ENCODE measurements around the gene SMPD3.
A peak's percentile ranks its signal among the peaks of the same experiment; 100 is the strongest.

SMPD3 gene

DNA sequence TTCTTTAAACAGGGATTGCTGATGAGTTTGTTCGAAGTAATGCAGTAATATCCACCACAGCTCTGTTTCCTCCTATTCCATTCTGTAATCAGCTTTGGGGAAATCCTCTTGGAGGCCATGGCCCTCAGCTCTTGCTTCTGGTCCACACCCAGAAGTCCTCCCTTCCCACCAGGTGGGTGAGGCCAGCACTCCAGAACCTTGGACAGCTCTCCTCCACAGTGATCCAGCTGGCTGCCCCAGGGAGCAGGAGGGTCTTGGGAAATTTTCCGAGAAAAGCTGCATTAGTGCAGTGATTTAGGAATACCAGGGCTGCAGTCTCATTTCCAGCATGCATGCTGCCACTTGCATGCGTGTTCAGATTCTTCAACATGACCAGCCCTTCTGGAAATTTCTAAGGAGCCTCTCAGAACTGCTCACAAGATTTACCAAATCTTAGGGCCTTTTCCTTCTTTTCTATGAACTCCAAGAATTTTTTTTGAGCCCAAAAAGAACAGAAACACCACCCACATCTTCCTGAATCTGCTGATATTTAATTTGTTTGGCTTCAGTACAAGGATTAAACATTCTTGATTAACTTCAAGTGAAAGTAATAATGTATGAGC lies 4.2 kb downstream of the SMPD3 start:
- Mint-ChIP-seq H3K4me3 (no peak overlapping the region), H3K36me3 (no peaks in the 10 kb centered on the region), H3K27me3 (peaks cover 76% of the 10 kb centered on the region), H3K27ac (no peak overlapping the region), H3K4me1 (peaks cover 15% of the 10 kb centered on the region), H3K9me3 (no peaks in the 10 kb centered on the region)
- peak; percentile 67 for DNase-seq
- CTCF ChIA-PET: interaction anchor here (0.7 to 3.4 kb wide), 17 partner anchors 8 to 335 kb away, joined by 3 to 32 read pairs (median 4); no protein-coding TSS in a partner anchor

DNA sequence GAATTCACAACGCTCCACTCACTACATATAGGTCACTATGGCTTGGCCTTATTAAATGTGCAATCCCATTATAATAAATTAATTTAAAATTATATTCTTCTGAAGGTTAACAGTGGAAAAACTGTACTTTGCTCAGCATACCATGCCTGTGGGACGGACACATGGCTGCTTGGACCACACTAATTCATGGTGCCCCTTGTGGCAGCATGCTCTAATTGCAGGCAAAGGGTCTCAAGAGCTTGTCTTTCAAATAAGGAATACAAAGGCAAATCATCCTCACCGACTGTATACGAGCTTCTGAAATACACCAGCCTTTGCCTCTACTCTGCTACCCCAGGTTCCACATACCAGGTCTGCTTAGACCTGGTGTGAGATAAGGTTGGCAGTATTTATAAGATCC lies 11.7 kb downstream of the SMPD3 start:
- no peak for DNase-seq
- peaks cover 12% of the 10 kb centered on the region for H3K9me3 Mint-ChIP-seq
- peaks cover 20% of the 10 kb centered on the region for H3K4me1 Mint-ChIP-seq
- peaks cover 3% of the 10 kb centered on the region for H3K36me3 Mint-ChIP-seq
- no peak overlapping the region for H3K27ac Mint-ChIP-seq
- H3K4me3 Mint-ChIP-seq: no peak overlapping the region
- H3K27me3 Mint-ChIP-seq: peaks cover 45% of the 10 kb centered on the region
- CTCF ChIA-PET: interaction anchor here (1.0 kb wide), 1 partner anchor 8 kb away, joined by 3 read pairs; no protein-coding TSS in a partner anchor

DNA sequence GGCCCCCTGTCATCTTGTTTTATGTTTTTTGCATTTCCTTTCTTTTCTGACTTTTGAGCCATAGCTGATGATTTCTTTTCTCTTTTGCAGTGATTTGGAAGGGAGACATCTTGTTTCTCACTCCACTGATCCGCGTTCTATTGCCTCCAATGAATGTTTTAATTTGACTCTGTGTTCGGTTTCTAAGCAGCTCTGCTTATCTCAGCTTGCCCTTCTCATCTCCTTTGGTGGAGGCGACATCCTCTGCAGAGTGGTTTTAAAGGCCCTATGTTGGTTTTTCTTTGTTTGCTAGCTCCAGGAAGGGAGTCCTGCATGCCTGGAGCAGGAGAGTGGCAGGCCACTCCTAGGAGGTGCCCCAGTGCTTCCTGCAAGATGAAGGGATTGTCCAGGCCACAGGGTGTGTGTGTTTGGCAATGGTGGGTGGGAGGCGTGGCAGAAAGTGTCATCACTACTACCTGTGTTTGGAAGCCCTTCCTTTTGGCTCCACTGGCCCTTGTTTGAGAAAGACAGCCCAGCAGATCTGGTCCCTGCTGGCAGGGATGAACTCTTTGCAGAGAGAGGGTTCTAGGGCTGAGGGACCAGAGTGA lies 13.6 kb downstream of the SMPD3 start:
- Mint-ChIP-seq H3K36me3 (peaks cover 3% of the 10 kb centered on the region), H3K4me3 (no peak overlapping the region), H3K27ac (peak overlapping the region; percentile 40), H3K4me1 (peaks cover 20% of the 10 kb centered on the region), H3K9me3 (peaks cover 12% of the 10 kb centered on the region), H3K27me3 (peaks cover 36% of the 10 kb centered on the region)
- CTCF ChIA-PET: interaction anchor here (1.1 to 1.9 kb wide), 2 partner anchors 11 to 39 kb away, joined by 3 to 6 read pairs; no protein-coding TSS in a partner anchor
- DNase-seq: peak; percentile 32

DNA sequence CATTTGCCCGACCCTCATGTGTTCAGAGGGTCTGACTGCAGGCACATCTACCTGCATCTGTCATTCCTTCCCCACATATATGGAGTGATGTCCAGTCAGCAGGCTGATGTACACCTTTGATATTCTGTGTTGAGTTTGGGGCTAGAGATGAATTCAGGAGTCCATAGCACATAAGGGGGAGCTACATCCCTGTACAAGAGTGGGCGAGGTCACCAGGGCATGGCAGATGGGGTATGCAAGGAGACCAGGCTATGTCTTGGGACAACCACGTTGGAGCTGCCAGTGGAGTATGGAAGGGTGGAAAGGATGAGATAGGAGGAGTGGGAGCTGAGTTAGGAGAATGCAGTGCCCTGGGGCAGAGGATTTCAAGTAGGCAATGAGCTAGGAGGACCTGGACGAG lies 15.0 kb downstream of the SMPD3 start:
- DNase-seq: no peak
- Mint-ChIP-seq H3K36me3 (peaks cover 3% of the 10 kb centered on the region), H3K27me3 (peaks cover 36% of the 10 kb centered on the region), H3K9me3 (peaks cover 12% of the 10 kb centered on the region), H3K4me1 (peaks cover 20% of the 10 kb centered on the region), H3K27ac (no peak overlapping the region), H3K4me3 (no peak overlapping the region)
- CTCF ChIA-PET: no interaction called here

DNA sequence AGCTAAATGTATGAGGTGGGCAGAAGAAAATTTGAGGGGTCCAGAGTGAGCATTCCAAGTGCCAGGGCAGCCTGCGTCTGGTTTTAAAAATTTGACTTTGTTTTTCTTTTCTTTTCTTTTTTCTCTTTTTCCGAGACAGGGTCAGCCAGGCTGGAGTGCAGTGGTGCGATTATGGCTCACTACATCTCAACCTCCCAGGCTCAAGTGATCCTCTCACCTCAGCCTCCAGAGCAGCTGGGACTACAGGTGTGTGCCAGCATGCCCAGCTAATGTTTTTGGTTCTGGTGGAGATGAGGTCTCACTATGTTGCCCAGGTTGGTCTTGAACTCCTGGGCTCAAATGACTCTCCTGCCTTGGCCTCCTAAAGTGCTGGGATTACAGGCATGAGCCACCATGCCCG lies 15.6 kb downstream of the SMPD3 start:
- Mint-ChIP-seq H3K4me1 (peaks cover 20% of the 10 kb centered on the region), H3K4me3 (no peak overlapping the region), H3K36me3 (peaks cover 3% of the 10 kb centered on the region), H3K27me3 (peaks cover 36% of the 10 kb centered on the region), H3K27ac (no peak overlapping the region), H3K9me3 (peaks cover 12% of the 10 kb centered on the region)
- DNase-seq: no peak
- CTCF ChIA-PET: interaction anchor here (1.1 kb wide), 1 partner anchor 10 kb away, joined by 4 read pairs; no protein-coding TSS in a partner anchor

DNA sequence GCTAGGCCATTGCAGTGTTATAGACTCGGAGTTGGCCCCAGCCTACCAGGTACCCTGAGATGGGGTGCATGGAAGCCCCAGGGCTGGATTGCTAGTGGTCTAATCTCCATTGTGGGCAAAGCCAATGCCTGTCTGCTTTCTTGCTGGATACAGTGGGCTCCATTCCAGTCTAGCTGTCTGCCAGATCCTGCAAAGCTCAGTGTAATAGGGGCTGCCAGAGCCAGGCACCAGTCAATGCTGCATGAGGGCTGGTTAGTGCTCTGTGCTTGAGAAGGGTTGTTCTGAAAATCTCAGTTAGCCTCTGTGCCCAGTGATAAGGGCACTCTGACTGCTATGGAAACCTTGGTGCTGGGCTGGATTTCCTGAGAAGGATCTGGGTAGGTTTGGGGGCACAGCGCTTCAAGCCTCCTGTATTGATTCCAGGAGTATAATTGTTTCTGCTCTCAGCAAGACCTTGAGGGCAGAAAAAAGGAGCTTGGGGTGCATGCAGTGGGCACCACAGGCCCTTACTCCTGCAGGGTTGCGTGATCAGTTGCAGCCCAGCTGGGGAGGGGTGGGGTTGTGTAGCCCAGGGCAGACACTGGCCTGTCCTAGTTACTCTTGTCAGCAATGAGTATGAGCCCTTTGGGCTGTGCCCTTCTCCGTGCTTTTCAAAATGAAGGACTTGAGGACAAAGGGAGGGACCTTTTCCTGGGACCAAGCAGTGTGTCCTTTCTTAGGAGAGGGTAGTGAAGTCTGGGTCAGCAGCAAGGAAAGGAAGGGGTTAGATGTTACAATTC lies 19.0 kb downstream of the SMPD3 start:
- DNase-seq: no peak
- Mint-ChIP-seq H3K4me1 (peaks cover 20% of the 10 kb centered on the region), H3K27ac (no peak overlapping the region), H3K9me3 (no peaks in the 10 kb centered on the region), H3K27me3 (peaks cover 30% of the 10 kb centered on the region), H3K36me3 (no peaks in the 10 kb centered on the region), H3K4me3 (no peak overlapping the region)
- CTCF ChIA-PET: interaction anchor here (1.2 kb wide), 1 partner anchor 11 kb away, joined by 5 read pairs; no protein-coding TSS in a partner anchor

DNA sequence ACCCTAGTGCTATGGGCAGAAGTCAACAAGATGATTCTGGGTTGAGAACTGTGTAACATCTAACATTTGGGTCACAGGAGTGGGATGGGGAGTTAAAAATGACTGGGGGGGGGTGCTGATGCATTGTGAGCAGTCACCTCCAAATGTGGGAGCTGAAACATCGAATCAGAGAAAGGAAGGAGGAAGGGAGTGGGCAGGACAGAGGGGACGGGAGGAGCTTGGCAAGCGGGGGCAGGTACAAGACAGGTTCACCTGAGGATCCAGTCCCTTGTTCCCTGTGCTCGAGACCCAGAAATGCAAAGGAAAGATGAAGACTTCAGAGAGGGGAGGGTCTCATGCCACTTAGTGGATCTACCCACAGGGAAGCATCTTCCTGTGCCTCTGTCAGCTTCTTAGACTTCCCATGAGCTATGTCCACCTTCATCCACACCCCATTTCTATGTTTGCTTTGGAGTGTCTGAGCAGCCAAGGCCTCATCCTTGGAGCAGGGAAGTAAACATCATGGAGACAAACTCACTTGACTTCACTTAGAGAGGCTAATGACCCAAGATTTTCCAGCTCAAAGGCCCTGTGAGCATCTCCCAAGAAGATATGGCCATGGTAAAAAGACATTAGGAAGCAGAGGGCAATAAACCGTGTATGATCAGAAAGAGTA lies 20.5 kb downstream of the SMPD3 start:
- H3K27me3 Mint-ChIP-seq: peaks cover 29% of the 10 kb centered on the region
- no peak for DNase-seq
- peaks cover 14% of the 10 kb centered on the region for H3K4me1 Mint-ChIP-seq
- H3K4me3 Mint-ChIP-seq: no peak overlapping the region
- H3K36me3 Mint-ChIP-seq: no peaks in the 10 kb centered on the region
- CTCF ChIA-PET: interaction anchor here (0.8 to 1.2 kb wide), 2 partner anchors 10 to 27 kb away, joined by 3 to 5 read pairs; no protein-coding TSS in a partner anchor
- no peak overlapping the region for H3K27ac Mint-ChIP-seq
- no peaks in the 10 kb centered on the region for H3K9me3 Mint-ChIP-seq

DNA sequence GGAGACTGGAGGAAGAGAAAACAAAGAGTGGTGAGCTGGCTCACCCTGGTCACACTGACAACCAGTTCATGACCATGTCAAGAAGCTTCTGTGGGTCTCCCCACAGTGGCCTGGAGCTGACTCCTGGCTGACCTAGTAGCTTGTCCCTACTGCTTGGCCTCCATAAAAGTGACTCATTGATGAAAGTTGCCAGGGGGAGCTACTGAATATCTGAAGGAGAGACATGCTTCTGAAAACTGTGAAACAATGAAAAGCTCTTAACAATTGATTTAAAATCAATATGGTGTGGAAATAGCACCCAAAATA lies 22.0 kb downstream of the SMPD3 start:
- Mint-ChIP-seq H3K9me3 (no peaks in the 10 kb centered on the region), H3K27ac (no peak overlapping the region), H3K4me3 (no peak overlapping the region), H3K36me3 (no peaks in the 10 kb centered on the region), H3K27me3 (peaks cover 25% of the 10 kb centered on the region), H3K4me1 (peaks cover 17% of the 10 kb centered on the region)
- no peak for DNase-seq
- CTCF ChIA-PET: interaction anchor here (0.8 kb wide), 1 partner anchor 95 kb away, joined by 3 read pairs; no protein-coding TSS in a partner anchor

DNA sequence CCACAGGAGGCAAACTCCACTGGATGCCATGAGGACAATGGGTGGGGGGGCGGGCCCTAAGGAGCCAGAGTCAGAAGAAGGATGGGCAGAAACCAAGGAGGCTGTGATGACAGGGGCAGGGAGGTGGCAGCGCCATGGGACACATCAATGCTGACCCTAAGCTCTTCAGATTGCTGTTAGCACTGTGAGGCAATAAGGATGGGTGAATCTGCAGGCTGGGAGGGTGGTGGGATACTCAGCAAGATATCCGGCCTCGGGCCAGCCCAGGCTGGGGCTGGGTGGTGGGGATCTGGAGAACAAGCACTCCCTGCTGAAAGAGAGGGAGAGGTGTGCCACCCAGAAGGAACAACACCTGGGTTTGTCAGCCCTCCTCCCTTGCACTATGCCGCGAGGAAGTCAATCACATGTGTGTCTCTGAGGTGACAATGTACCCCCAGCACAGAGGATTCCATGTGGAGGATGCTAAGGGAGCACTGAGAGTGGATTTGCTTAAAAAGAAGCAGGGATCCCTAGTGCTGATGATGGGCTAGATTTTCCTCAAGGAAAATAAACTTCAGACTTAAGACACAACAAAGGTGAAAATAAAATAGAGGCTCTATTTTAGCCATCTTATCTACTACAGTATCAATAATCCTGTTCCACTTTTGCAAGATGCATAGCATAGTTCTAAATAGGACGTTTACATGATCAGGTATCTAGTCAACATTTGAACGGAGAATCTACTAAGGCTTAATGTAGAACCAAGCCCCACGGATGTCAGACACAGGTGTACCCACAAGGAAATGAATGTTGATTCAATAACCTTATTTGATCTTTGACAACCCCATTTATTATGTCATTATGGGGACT lies 22.6 kb downstream of the SMPD3 start:
- no peaks in the 10 kb centered on the region for H3K9me3 Mint-ChIP-seq
- H3K4me3 Mint-ChIP-seq: no peak overlapping the region
- H3K27ac Mint-ChIP-seq: peak overlapping the region; percentile 21
- no peak for DNase-seq
- no peaks in the 10 kb centered on the region for H3K36me3 Mint-ChIP-seq
- peaks cover 18% of the 10 kb centered on the region for H3K4me1 Mint-ChIP-seq
- H3K27me3 Mint-ChIP-seq: peaks cover 25% of the 10 kb centered on the region
- CTCF ChIA-PET: interaction anchor here (0.8 to 1.2 kb wide), 2 partner anchors 86 to 95 kb away, joined by 3 read pairs; no protein-coding TSS in a partner anchor

DNA sequence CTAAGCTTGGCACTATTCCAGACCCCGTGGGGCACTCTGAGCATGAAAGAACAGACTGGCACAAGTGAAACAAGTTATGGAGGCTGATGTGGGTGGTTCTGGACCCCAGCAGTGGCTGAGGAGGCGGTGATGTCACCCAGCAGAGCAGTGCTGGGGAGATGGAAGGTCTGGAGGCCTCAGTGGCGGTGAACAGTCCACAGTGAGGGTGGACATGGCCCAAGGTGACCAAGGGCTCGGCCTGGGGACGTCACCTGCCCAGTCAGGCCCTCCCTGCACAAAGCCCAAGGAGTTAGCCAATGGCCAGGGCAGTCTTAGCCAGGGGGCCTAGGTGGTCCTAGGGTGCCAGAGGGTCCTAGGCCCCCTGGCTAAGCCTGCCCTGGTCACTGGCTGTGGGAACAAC lies 24.5 kb downstream of the SMPD3 start:
- peaks cover 3% of the 10 kb centered on the region for H3K36me3 Mint-ChIP-seq
- H3K27ac Mint-ChIP-seq: no peak overlapping the region
- peaks cover under 1% of the 10 kb centered on the region for H3K9me3 Mint-ChIP-seq
- DNase-seq: no peak
- peaks cover 13% of the 10 kb centered on the region for H3K27me3 Mint-ChIP-seq
- CTCF ChIA-PET: interaction anchor here (1.0 to 2.1 kb wide), 2 partner anchors 8 to 27 kb away, joined by 4 to 5 read pairs; no protein-coding TSS in a partner anchor
- H3K4me3 Mint-ChIP-seq: no peak overlapping the region
- H3K4me1 Mint-ChIP-seq: peaks cover 28% of the 10 kb centered on the region

DNA sequence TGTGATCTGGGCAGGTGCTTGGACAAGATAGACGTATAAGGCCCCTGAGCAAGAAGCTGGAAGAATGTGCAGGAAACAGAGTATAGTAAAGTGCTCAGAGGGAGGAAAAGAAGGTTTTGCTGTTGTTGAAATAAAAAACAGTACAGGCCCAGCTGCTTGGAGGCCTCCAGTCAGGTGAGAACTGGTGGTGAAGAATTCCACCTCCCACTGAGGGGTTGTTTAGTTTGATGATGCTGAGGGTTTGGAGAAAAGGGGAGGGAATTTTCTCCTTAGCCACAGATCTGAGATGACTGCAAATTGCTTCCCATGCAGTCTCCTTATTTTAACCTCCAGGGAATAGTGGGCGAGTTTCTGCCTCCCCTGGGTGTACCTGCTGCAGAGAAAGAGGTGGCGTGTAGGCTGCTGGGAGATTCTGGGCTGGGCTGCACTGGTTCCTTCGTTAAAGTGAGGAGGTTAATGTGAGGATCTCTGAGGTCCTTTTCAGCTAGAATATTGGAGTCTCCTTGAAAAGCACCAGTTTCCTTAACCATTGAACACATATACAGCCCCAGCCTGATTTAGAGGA lies 25.8 kb downstream of the SMPD3 start:
- H3K9me3 Mint-ChIP-seq: peaks cover 2% of the 10 kb centered on the region

DNA sequence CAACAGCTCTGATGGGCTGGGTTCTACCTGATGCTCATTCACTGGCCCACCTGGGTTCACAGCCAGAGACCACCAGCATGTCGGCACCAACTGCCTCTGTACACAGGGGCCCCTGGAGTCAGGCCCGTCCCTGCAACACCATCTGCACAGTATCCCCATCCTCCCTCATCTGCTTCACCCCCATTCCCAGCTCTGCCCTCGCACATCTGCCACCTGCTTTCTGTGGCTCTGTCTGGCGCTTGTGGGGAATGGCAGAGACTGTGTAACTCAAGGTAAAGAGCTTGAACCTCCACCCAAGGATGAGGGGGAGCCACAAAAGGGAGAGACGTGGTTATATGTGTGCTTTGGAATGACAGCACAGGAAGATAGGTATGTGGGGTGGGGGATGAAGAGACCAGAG lies 27.2 kb downstream of the SMPD3 start:
- H3K4me3 Mint-ChIP-seq: no peak overlapping the region
- DNase-seq: no peak
- H3K36me3 Mint-ChIP-seq: peaks cover 11% of the 10 kb centered on the region
- H3K4me1 Mint-ChIP-seq: peaks cover 51% of the 10 kb centered on the region
- H3K9me3 Mint-ChIP-seq: peaks cover 2% of the 10 kb centered on the region
- CTCF ChIA-PET: interaction anchor here (1.1 to 5.1 kb wide), 3 partner anchors 25 to 100 kb away, joined by 4 to 24 read pairs (median 8); no protein-coding TSS in a partner anchor
- no peaks in the 10 kb centered on the region for H3K27me3 Mint-ChIP-seq
- H3K27ac Mint-ChIP-seq: no peak overlapping the region

More for the DNA sequence above, 25.8 kb downstream of the SMPD3 start:
- Mint-ChIP-seq H3K36me3 (peaks cover 5% of the 10 kb centered on the region), H3K27me3 (peaks cover under 1% of the 10 kb centered on the region), H3K4me1 (peaks cover 41% of the 10 kb centered on the region), H3K4me3 (no peak overlapping the region), H3K27ac (no peak overlapping the region)
- CTCF ChIA-PET: interaction anchor here (0.8 to 2.1 kb wide), 6 partner anchors 10 to 98 kb away, joined by 3 to 5 read pairs (median 4); no protein-coding TSS in a partner anchor
- DNase-seq: no peak

Measured in activated naive CD4-positive, alpha-beta T cell treated with anti-CD3 and anti-CD28 coated beads, Interleukin-2, amount 10 ng/mL, durations not matched to agents 7 days and 5 days (primary cell).